Measurements from ENCODE around the gene DCANP1.

Gene DCANP1

DNA sequence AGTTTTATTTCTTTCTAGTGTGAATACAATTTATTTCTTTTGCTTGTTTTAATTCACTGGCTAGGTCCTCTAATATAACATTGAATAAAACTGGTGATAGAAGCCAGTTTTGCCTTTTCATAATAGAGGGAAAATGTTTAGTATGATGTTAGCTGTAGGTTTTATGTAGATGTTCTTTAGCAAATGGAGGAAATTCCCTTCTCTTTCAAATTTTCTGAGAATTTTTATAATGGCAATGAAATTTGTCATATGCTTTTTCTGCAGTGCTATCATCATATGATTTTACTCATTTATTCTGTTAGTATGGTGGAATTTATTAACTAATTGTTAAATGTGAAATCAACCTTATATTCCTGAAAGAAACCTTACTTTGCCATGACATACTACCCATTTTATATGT, 30.1 kb downstream of the DCANP1 start:
- peak; percentile 36 for FAIRE-seq

DNA sequence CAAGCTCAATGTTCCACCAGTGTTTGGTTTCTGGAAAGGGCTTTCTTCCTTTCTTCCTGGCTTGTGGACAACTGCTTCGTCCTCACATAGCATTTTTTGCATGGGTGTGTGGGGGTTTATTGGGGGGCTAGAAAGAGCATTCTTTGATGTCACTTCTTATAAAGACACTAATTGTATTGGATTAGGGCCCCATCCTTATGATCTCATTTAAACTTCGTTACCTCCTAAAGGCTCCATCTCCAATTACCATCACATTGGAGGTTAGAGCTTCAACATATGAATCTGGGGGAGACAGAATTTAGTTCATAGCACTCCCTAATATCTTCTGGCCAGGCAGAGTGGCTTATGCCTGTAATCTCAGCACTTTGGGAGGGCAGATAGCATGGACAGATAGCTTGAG, 42.1 kb downstream of the DCANP1 start:
- no peak for FAIRE-seq

DNA sequence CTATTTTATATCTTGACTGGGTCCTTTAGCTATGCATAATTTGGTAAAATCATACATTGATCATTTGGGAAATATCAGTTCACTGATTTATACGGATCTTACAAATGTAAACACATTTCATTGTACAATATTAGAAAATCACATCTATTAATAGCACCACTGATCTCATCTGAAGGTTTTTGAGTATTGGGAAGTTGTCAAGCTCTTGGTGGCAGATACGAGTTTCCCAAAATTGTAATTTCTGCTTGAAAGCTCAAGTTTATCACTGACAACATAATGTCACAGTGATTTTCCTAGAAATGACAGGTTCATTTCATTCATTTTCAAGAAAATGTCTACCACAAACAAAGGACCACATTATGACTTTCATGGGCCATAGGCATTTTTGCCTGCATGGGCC, 45.1 kb downstream of the DCANP1 start:
- FAIRE-seq = no peak

DNA sequence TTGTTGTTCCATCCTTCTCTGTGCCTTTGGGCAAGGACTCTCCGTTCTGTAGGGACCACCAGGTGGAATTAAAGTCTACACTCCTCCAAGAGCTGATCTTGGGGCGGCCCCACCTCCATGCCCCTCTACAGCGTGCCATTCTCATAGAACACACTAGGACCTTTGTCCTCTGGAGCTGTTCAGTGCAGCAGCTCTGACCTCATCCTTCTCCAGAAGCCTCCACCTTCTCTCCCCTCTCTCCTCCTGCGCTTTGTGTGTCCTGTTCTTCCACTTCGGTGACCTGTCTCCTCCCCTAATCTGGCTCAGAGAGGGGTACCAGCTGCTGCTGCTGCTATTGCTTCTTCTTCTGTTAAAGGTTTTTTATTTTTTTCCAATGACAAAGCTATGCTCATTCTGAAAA, 46.3 kb downstream of the DCANP1 start:
- no peak for FAIRE-seq

DNA sequence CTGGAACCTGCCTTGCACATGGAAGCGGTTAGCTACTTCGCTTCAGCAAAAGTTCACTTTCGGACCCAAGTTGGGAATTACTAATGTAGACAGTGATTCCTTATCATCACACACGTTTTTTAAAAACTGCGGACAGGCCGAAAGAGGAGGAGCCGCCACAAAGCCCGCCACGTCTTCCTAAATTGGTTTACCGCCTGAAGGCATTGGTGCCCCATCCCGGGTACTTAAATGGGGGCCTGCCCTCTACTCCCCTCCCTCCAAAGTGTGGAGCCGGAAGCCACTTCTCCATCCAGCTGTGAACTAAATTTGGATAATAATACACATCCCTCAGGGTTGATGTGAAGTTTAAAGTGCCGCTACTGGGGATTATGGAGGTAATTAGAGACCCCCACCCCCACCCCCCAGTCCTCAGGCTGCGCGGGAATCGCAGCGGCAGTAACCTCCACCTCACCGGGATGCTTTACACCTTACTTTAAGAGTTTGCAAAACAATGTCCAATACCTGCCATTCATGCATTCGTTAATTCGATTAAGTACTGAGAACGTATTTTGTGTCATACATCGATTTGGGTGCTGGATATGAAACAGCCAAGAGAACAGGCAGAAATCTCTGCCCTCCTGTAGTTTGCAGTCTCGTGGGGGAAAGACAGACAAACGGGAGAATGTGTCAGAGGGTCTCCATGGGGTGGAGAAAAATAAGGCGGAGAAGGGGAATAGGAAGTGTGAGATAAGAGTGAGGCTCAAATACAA, 47.2 kb downstream of the DCANP1 start:
- FAIRE-seq = no peak

DNA sequence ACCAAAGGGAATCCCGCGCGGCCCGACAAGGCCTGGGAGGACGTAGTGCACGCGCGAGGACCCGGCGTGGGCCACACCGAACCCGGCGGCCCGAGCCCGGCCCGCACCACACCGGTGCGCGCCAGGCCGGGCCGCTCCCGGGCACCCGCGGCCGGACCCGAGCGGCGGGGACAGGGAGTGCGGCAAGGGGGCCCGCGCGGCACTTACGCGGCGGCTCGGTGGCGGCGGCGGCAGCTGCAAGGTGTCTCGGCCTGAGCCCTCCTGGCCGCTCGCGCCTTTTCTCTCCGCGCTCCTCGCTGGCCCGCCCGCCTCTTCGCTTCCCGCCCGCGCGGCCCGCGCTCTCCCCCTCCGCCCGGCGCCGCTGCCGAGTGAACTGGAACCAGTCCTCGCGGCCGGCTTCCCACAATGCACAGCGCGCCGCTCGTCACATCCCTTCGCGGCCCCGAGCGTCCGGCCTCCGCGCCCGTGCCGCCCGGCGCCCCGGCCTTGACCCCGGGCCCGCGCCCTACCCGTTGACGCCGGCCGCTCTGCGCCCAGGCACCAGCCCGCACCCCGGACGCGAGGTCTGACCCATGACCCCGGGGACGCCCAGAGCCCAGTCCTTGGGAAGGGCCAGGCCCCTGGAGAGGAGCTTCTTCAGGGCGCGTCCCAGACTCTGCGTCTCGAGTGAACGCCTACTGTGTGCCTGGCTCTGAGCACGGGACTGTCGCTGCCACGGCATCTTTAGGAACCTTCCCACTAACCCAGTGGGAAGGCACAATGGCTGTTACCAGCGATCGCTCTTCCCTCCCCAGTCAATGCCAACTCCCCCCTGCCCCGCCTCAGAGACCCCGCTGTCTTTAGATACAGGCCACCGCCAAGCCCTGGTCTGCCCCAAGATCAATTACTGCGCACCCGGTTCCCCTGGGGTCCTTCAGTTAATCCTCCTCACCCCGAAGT, 48.0 kb downstream of the DCANP1 start, which contains the start of gene MACROH2A1:
Gene MACROH2A1 (minus strand): TSS at position 377 of the 939 bp plus-strand sequence. CDS start 10,138 bp downstream, outside the sequence.
- no peak for FAIRE-seq

DNA sequence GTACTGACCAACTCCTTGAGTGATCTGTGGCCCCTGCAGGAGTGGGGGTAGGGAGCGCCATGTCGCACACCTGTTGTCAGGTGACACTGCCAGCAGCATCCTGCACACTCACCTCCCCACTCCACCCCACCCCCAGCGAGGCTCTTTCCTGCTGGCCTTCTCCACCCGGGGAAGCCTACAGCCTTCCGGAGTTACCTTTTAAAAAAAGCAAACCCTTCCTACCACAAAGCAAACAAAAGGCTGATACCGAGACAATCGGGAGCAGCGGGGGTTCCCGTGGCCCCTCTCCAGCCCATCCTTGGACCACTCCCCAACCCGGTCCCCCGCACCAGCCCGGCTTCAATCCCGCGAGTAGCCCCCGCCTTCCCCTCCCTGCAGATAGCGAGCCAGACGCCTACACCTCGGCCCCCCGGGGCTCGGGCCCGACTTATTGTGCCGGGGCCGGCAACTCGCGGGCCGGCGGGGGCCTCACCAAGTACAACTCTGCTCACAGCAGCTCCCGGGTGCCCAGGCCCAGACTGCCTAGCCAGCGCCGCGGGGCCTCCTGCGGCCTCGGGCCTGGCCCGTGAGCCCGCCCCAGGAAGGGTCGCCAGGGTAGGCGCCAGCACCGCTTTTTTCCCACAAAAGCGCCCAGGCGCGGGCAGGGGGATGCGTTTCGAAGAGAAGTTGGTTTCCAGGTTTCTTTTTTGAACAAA, 48.8 kb downstream of the DCANP1 start:
- FAIRE-seq = no peak

DNA sequence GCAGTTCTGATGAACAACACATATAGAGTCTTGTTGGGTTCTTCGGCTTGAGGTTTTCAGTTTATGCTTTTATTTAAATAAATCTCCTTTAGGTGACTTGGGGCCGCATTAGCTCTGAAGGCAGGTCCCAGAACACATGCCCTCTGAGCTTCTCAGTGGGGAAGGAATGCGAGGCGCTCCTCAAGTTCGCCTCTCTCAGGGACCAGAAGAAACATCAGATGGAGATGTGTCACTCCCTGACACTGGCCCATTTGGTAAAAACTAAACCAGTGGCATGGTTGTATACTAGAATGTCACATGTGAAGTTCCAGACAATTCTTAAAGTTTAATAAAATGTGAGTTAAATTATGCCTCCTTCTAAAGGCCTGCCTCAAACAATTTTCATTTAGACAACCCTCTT, 50.1 kb downstream of the DCANP1 start:
- FAIRE-seq = no peak

DNA sequence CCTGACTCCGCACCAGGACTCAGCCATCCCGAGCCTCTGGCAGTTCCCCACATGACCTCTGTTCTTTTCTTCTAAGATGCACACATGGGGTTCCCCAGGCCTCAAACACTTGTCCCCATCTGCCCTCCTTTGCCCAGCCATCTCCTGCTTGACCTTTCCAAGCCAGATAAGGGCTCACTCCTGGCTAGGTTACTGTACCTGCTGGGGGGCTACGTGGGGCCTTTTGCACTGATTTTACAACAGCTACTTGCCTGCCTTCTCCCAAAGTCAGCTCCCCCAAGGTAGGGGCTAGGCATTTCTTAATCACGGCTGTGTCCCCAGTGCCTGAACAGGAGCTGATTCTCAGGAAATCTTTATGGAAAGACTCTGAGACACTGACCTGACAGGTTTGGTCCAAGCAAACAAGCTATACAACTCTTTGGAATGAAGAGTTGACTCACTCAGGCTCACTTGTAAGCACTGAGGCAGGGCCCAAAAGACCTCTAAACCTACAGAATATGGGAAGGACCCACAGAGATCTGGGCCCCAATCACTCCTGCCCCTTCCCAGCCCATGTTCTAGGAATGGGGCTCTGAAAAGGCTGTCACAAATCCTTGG, 50.6 kb downstream of the DCANP1 start:
- FAIRE-seq = no peak

DNA sequence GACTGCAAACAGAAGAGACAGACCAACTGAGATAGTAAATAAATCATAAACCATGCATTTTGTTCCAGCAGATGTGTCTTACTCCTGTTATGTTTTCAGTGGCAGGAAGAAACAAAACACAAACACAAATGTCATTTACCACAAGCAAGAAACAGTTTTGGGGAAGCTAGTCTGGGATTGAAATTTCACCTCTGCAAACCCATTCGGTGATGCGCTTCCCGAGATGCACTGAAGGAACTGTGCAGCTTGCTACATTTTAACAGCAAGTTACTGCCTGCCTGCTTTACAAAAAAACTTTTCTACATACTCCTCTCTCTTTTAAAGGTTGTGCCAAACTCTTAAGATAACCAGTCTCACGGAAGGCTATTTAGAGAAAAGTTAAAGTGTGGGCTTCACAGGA, 51.3 kb downstream of the DCANP1 start:
- no peak for FAIRE-seq

DNA sequence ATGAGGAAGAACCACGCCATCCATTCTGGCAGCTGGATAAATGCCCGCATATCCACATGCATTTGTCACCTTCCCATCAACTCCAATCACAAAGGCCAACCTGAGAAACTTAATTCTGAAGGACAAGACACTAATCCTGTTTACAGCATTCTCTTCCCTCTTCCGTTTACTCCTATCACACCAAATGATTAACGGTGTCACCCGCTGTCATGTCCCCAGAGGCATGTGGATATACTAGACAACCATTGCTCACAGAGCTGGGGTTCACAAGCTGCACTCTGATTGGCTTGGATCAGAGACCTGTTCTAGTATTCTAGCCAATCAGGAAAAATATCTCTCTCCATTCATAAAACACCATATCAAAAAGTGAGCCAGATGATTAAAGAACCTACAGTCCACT, 51.7 kb downstream of the DCANP1 start:
- FAIRE-seq = no peak

Measured in colon (tissue), 2 donors.